Fibroblast of the conjunctiva (primary cell): ENCODE measurements around the gene RALA.
"Not testable (repeated sequence)": the region's sequence is repeated elsewhere in the genome, so short reads cannot be mapped to it uniquely, and the experiment has no call there.

Experiments
- DNase-seq: peaks from one replicate; pipeline ENCODE4 v3.0.0-alpha.2; 2010; ENCODE audit warnings: low read depth

The RALA gene

DNA sequence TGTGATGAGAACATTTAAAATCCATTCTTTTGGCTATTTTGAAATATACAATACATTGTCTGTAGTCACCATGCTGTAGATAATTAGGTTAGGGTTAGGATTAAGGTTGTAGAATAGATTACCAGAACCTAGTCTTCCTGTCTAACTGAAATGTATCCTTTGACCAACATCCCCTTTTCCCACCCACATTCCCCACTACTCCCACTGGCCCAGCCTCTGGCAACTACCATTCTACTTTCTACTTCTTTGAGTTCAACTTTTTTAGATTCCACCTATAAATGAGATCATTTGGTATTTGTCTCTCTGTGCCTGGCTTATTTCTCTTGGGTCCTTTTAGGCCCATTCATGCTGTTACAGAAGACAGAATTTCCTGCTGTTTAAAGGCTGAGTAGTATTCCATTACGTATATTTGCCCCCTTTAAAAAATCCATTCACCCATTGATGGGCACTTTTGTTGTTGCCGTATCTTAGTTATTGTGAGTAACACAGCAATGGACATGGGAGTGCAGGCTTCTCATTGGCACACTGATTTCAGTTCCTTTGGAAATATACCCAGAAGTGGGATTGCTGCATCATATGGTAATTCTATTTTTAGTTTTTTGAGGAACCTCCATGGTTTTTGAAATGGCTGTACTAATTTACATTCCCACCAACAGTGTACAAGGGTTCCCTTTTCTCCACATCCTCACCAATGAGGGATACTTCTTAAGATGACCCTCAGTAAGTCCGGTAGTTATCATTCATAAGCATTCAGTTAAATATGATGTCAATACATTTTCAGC, 104.0 kb downstream of the RALA start:
- no peak for DNase-seq

DNA sequence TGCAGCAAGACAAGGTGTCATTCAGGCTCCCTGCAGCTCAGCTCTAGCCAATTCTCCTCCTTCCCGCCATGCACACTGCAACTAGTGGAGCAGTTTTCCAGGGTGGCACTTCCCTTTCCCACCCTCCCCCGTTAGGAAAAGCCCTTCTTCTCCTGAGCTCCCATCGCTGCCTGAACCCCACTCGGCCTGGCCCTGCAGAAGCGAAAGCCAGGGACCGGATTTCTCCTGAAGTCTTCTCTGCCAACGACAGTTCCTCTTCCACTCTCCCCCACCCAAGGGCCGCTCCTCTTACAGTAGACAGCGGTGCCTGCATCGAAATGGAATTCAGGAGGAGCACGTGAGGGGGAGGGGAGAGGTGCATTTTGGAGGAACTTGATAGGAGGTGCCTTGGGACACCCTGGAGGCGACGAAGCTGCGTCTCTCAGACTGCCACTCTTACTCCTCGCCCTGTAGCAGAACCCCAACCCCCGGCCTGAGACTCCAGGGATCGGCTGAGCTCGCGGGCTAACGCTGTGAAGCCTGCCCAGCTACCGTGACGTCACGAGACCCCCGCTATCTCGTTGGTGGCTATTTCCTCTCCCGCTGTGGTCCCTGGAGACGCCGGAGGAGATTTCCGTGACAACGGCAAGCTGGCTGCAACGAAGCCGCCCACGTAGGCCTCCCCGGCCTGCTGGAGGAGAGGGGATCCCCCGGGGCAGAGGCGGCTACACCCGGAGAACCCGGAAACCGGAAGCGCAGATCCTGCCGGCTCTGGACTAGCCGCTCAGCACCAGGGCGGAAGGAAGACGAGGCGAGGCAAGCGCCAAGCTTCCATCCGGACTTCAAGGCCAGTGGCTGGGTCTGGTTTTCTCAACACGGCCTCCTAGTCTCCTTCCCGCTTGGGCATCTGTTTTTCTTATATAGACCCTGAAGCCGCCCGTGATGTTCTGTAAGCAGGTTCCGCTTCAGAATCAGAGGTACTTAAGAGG, 109.7 kb downstream of the RALA start:
- peak; percentile 96 for DNase-seq

DNA sequence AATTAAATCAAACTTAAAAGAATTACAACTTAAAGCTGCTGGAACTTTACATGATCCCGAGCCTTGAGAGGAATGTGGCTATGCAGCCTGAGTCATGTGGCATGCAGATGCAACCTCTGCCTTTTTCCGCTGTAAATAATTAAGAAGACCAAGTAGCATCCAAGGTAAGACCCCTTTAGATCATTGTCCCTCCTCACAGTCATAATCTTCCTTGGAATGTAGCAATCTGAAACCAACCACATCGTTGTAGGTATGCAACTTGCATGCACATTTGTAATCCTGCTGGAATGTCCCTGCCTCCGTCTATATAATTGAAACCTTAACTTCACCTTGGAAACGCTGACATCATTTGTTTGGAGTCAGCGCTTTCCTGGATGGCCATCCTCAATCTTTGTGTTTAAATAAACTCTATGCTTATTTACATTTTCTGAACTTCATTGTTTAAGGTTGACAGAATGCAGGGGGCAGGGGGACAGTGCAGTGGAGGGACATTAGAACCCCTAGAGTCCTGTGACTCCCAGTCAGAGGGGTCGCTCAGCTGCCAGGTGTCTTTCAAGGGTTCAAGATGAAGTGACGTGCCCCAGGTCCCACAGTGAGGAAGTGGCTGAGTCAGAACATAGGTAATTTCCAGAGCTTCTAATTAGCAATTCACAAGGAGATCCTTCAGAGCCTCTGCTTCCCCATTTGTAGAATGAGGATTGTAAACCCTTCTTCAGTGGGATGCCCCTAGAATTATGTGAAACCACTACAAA, 110.7 kb downstream of the RALA start:
- peak; percentile 81 for DNase-seq

DNA sequence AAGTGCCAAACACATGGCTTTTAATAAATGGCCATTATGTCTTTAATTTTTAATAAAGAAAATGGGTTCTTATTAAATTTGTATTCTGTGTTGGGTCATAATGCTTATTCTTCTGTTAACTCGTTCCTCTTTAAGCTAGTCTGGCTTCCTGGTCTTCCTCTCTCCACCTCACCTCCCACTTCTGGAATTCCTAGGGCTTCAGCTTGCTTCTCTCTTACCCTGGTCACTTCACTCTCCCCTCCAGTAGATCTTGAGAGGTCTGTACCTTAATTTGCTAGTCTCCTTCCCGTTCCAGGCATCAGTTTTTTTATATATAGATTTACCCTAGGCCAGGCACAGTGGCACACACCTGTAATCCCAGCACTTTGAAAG, 111.2 kb downstream of the RALA start:
- no peak for DNase-seq

DNA sequence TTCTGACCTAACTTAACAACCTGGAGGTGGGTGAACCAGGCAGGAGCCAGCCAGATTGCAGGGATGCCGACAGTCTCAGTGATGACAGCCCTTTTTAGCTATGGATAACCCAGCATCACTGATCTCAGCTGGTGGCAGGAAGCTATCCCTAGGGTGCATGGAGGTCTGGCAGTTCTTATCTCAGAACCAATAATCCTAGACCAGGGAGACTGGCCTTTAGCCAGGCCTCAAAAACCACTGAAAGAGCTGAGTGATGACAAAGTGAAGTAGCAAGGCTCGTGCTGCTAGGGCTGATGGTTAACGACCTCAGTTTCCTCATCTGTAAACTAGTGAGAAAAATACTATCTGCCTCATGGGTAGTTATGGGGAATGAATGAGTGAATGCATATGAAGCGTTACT, 112.5 kb downstream of the RALA start:
- no peak for DNase-seq

DNA sequence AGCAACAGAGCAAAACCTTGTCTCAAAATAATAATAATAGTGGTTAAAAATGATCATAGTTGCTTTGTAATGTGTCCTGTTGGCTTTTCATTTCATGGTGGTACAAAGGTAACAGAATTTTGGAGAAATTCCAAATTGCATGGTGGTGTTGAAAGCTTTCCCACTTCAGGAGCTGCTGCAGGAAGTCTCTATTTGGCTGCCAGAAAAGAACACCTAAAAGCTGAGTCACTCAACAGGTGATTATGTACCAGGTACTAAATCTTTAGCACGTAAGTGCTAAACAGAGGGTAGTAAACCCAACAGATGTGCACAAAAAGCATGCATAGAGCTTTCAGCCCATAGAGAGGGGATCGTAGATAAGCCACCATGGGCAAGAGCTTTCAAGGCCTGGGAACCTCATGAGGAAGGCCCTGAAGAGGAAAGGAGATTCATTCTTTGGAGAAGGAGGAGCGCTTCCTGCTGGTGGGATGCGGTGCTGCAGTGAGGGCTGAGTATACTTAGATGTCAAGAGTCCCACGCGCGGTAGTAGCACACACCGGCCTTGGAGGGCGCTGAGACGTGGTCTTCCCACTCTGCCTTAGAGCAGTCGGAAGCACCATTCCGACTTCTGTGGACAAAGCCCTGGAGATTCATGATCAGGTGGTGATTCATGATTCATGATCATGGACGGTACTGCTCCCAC, 118.7 kb downstream of the RALA start:
- no peak for DNase-seq

DNA sequence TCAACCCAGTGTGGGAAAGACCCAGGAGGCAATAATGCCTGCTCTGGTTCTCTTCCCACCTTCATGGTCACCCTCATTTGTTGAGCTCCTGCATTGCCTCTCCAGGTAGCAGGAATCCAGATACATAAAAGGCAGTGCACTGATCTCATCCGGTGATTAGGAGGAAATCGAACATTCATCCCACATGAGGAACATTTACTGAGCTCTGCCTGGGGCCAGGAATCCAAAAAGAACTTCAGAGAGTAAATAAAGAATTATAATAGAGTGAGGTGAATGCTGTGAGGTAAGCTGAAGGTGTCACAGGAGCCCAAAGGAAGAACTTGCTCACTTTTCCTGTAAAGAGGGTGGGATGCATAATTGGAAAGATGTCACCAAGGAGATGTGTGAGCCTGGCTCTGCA, 121.2 kb downstream of the RALA start:
- DNase-seq, result no peak

DNA sequence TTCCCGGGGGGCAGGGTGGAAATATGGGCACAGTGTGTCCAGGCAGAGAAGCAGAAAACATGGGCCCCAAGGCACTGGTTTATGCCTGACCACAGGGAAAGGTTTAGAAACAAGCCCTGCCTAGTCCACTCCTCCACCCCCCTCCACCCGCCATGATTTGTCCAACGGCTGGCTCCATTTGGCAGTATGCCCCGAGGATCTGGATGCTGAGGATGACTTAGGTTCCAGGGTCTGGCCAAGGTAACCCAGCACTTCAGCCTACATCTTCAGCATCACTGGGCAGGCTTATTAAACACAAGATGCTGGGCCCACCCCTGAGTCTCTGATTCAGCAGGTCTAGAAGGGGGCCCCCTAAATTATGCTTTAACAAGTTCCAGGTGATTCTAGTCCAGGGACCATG, 121.9 kb downstream of the RALA start:
- DNase-seq, result no peak

DNA sequence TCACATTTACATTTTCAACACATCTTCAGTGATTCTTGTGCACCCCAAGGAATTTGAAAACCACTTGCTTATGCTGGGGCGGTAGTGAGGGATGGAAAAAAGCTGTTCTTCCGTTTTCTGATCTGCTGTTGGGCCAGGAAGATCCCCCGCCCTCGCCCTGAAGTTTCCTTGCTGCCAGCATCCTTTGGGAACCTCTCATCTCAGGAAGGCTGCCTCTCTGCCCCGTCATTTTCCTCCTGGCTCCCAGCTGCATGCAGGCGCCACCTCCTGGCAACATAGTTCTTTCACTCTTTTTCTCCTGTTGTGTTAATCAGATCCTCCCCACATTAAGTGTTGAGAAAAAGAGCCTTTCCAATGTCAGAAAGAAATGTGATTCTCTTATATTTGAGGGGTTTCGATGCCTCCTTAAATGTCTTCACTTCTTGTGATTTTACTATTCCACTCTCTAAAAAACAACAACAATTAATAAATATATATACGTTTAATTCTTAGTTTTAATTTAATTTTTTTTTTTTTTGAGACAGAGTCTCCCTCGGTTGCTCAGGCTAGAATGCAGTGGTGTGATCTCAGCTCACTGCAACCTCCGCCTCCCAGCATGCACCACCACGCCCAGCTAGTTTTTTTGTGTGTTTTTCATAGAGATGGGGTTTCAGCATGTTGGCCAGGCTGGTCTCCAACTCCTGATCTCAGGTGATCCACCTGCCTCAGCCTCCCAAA, 122.9 kb downstream of the RALA start:
- DNase-seq, result peak; percentile 77

DNA sequence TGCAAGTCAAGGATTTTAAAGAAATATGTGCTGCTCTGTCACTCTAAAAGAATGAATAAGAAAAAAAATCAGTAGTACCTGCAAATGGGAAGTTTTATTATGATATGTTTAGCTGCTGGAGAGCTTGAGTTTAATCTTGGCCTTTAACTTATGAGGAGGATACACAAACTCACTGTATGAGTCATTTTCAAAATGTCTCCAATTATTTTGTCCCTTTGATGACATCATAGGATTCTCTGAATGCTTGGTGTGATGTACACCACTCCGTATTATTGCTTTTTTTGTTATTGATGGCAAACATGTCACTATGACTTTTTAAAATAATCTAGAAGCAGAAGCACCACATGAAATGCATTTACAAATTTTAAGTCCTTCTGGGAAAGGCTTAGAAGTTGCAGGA, 125.8 kb downstream of the RALA start:
- DNase-seq, result no peak

DNA sequence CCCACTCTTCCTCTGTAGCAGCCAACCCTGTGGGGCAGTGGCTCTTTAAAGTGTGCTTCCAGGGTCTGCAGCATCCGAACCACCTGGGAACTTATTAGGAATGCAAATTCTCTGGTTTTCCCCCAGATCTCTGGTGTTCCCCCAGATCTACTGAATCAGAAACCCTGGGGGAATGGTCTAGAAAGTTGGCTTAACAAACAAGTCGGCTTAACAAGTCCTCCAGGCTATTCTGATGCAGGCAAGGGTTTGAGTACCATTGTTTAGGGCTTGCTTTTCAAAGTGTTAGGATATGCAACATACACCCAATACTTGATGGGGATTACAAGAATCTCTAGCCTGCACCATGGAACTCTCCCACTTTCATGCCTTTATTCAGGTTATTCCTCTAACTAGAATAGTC, 126.3 kb downstream of the RALA start:
- DNase-seq, result no peak

DNA sequence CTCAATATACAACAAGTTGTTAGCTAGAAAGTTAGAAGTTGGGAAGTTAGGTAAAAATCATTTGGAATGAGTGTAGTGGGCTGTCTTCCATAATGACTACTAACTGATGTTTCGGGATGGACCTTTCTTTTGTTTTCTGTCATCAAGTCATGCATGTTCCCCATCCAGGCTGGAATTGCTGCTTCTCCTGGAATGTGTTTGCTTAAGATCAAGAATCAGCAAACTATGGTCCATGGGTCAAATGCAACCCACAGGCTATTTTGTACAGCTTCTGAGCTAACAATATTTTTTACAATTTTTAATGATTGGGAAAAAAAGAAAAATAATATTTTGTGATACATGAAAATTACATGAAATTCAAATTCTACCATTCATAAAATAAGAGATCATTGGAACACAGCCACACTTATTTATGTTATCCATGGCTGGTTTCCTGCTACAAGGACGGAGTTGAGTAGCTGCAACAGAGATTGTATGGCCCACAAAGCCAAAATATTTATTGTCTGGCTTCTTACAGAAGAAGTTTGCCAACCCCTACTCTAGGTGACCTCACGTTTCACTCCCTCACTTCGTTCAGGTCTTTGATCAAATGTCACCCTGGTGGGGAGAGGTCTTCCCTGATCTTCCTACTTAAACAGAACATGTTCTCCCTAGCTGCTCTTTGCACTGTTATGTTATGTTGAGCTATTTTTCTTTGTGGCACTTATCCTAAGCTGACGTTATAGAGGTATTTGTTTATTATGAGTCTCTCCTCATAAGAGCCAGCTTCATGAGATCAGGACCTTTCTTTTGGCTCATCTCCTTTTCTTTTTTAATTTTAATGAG, 127.1 kb downstream of the RALA start:
- DNase-seq, result no peak

DNA sequence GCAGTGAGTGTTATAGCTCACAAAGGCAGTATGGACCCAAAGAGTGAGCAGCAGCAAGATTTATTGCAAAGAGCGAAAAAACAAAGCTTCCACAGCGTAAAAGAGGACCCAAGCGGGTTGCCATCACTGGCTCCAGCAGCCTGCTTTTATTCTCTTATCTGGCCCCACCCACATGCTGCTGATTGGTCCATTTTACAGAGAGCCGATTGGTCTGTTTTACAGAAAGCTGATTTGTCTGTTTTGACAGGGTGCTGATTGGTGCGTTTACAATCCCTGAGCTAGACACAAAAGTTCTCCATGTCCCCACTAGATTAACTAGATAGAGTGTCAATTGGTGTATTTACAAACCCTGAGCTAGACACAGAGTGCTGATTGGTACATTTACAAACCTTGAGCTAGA, 129.9 kb downstream of the RALA start:
- not testable (repeated sequence) for DNase-seq

DNA sequence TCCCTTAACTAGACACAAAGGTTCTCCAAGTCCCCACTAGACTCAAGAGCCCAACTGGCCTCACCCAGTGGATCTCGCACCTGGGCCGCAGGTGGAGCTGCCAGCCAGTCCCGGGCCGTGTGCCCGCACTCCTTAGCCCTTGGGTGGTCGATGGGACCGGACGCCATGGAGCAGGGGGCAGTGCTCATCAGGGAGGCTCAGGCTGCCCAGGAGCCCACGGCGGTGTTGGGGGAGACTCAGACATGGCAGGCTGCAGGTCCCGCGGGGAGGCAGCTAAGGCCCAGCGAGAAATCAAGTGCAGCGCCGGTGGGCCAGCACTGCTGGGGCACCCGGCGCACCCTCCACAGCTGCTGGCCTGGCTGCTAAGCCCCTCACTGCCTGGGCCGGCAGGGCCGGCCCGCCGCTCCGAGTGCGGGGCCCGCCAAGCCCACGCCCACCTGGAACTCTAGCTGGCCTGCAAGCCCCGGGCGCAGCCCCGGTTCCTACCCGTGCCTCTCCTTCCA, 130.5 kb downstream of the RALA start:
- no peak for DNase-seq

DNA sequence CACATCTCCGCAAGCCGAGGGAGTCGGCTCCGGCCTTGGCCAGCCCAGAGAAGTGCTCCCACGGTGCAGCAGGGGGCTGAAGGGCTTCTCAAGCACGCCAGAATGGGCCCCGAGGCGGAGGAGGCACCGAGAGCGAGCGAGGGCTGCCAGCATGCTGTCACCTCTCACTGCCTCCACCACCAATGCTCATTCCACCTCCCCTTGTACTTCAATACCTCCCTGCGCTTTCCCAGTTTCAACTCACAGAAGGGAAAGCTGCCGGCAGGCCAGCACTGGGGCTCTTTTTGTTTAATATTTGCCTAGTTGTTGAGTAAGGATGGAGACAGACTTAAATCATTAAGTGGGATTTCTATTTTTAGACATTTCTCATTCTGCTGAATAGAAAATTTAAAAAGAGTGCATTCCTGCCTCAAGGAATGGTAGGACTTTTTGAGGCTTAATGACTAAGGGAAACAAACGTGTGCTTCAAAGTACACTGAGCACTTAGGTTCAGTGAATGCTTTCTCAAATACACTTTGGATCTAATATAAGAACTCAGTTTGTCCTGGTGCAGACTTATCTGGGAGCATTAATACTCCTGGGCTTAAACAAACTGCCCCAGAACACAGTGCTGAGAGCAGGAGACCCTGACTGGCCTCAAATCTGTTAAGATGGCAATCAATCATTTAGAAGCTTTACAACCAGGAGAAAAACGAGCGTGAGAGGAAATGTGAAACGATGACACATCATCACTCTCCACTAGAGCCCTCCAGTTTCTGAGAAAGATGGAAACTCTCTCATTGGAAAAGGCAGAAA, 131.2 kb downstream of the RALA start:
- DNase-seq, result no peak

DNA sequence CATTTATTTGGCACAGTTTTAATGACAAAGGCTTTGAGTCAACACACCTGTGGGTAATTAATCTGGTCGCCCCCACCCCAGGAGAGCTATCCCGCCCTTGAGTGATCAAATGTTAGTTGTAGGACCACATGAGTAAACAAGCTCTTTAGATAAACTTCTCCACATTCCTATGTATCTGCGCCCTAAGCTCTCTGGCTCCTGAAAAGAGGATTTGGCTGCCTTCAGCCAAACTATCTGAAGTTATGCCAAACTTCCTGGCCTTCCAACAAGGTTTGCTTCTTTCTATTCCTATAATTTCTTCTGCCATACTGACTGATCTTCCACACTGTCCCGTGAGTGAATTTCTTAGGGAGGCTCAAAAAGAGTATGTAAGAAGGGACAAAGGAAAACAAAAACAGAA, 134.2 kb downstream of the RALA start:
- no peak for DNase-seq
